ENCODE results near the gene CD40LG.

CD40LG gene

DNA sequence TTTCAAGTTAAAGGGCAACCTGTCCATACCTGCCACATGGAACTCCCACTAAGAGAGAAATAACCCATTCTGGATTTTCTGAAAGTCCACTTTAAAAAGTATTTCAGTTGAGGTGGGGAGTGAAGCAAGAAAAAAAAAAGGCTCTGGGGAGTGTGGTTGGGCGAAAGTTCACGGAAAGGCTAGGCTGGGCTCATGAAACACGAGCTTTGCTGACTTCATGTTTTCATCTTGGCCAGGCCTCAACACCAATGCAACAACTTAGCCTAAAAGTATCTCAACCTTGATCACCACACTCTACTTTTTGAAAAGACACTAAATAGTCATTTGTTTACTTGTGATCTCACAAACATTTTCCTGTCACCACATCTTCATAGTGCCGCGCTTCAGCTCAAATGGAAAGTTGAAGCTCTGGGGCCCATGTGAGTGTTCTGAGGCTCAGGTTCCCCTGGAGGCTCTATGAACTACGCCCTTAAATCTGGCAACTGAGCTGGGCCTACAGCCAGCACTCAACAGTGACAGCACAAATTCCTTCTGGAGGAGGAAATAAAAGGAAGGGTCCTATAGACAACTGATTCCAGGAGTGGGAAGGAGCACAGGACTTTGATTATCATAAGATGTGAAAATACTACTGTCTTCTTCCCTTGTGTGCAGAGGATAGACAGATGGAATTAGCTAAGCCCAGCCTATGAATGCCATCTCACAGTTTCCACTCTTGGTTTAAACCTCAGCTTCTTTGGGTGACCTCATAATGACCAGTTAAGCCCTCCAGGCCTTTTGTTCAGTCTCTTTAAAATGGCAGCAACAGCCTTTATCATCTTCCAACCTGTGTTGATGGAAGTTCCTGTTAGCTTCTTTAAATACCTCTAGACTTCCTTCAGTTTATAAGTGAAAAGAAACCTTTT is 5.1 kb downstream of the CD40LG start:
- no peaks in the 10 kb centered on the region for H3K36me3 ChIP-seq (ENCODE audit: insufficient read depth, low read length)
- H3K9ac ChIP-seq (ENCODE audit: low read depth, low read length) = no peak overlapping the region
- peaks cover 13% of the 10 kb centered on the region; the same call in 1 of the 2 replicates for H3K4me1 ChIP-seq (ENCODE audit: insufficient read depth, low read length)
- WGBS = 96% methylated on average over 6 of the region's 6 CpGs
- H3K4me3 ChIP-seq (ENCODE audit: low read length) = no peak overlapping the region
- H3K27me3 ChIP-seq (ENCODE audit: insufficient read depth, low read length) = no peaks in the 10 kb centered on the region
- H3K27ac ChIP-seq (ENCODE audit: low read depth, low read length) = no peak overlapping the region
- no peaks in the 10 kb centered on the region for H3K9me3 ChIP-seq (ENCODE audit: insufficient read depth, low read depth, low read length)

- Histone ChIP-seq H3K27ac (ENCODE audit: low read depth, low read length) (no peak overlapping the region), H3K9me3 (ENCODE audit: insufficient read depth, low read depth, low read length) (no peaks in the 10 kb centered on the region), H3K36me3 (ENCODE audit: insufficient read depth, low read length) (no peaks in the 10 kb centered on the region), H3K27me3 (ENCODE audit: insufficient read depth, low read length) (no peaks in the 10 kb centered on the region), H3K9ac (ENCODE audit: low read depth, low read length) (no peak overlapping the region), H3K4me3 (ENCODE audit: low read length) (no peak overlapping the region), H3K4me1 (ENCODE audit: insufficient read depth, low read length) (no peaks in the 10 kb centered on the region)
- 93% methylated on average over 5 of the region's 5 CpGs for WGBS
Measured at GRCh38 chrX:136656361-136656964, 8.5 kb downstream of the CD40LG start.

- Histone ChIP-seq H3K9me3 (ENCODE audit: insufficient read depth, low read depth, low read length) (no peaks in the 10 kb centered on the region), H3K27me3 (ENCODE audit: insufficient read depth, low read length) (no peaks in the 10 kb centered on the region), H3K27ac (ENCODE audit: low read depth, low read length) (no peak overlapping the region), H3K36me3 (ENCODE audit: insufficient read depth, low read length) (no peaks in the 10 kb centered on the region), H3K4me1 (ENCODE audit: insufficient read depth, low read length) (no peaks in the 10 kb centered on the region), H3K4me3 (ENCODE audit: low read length) (no peak overlapping the region), H3K9ac (ENCODE audit: low read depth, low read length) (no peak overlapping the region)
- 96% methylated on average over 5 of the region's 5 CpGs for WGBS
Measured at GRCh38 chrX:136658151-136658550, 10.2 kb downstream of the CD40LG start.

DNA sequence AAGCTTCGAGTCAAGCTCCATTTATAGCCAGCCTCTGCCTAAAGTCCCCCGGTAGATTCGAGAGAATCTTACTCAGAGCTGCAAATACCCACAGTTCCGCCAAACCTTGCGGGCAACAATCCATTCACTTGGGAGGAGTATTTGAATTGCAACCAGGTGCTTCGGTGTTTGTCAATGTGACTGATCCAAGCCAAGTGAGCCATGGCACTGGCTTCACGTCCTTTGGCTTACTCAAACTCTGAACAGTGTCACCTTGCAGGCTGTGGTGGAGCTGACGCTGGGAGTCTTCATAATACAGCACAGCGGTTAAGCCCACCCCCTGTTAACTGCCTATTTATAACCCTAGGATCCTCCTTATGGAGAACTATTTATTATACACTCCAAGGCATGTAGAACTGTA is 11.2 kb downstream of the CD40LG start:
- no peak overlapping the region for H3K4me3 ChIP-seq (ENCODE audit: low read length)

GRCh38 chrX:136660896-136661295 is 12.9 kb downstream of the CD40LG start:
- WGBS = 82% methylated on average over 1 of the region's 1 CpG
- Histone ChIP-seq H3K4me3 (ENCODE audit: low read length) (no peak overlapping the region), H3K36me3 (ENCODE audit: insufficient read depth, low read length) (no peaks in the 10 kb centered on the region), H3K27ac (ENCODE audit: low read depth, low read length) (no peak overlapping the region), H3K27me3 (ENCODE audit: insufficient read depth, low read length) (no peaks in the 10 kb centered on the region), H3K9me3 (ENCODE audit: insufficient read depth, low read depth, low read length) (peaks cover 2% of the 10 kb centered on the region; the same call in 1 of the 2 replicates), H3K9ac (ENCODE audit: low read depth, low read length) (no peak overlapping the region), H3K4me1 (ENCODE audit: insufficient read depth, low read length) (no peaks in the 10 kb centered on the region)

More for the DNA sequence above, 11.2 kb downstream of the CD40LG start:
- 94% methylated on average over 9 of the region's 9 CpGs for WGBS
- Histone ChIP-seq H3K4me1 (ENCODE audit: insufficient read depth, low read length) (no peaks in the 10 kb centered on the region), H3K27ac (ENCODE audit: low read depth, low read length) (no peak overlapping the region), H3K36me3 (ENCODE audit: insufficient read depth, low read length) (no peaks in the 10 kb centered on the region), H3K27me3 (ENCODE audit: insufficient read depth, low read length) (no peaks in the 10 kb centered on the region), H3K9me3 (ENCODE audit: insufficient read depth, low read depth, low read length) (no peaks in the 10 kb centered on the region), H3K9ac (ENCODE audit: low read depth, low read length) (no peak overlapping the region)

DNA sequence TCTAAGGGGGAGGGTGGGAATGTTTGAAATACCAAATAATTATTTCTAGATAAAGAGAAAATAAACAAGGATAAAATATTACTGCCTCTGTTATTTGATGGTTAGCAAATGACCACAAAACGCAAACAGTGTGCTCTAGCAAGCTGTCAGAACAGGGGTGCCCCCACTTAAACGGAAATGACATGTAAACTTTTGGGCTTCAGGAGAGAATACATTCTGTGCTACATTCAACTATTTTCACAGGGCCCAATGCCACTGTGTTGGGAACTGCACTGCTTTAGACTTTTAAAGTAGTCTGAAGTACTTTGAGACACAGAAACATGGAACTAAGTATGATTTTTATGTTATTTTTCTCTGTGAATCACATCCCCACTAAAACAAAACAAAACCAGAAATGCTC is 14.1 kb downstream of the CD40LG start:
- Histone ChIP-seq H3K36me3 (ENCODE audit: insufficient read depth, low read length) (no peaks in the 10 kb centered on the region), H3K4me3 (ENCODE audit: low read length) (no peak overlapping the region), H3K4me1 (ENCODE audit: insufficient read depth, low read length) (no peaks in the 10 kb centered on the region), H3K27ac (ENCODE audit: low read depth, low read length) (no peak overlapping the region), H3K9me3 (ENCODE audit: insufficient read depth, low read depth, low read length) (peaks cover 2% of the 10 kb centered on the region; the same call in 1 of the 2 replicates), H3K9ac (ENCODE audit: low read depth, low read length) (no peak overlapping the region), H3K27me3 (ENCODE audit: insufficient read depth, low read length) (no peaks in the 10 kb centered on the region)
- WGBS = 91% methylated on average over 2 of the region's 2 CpGs

DNA sequence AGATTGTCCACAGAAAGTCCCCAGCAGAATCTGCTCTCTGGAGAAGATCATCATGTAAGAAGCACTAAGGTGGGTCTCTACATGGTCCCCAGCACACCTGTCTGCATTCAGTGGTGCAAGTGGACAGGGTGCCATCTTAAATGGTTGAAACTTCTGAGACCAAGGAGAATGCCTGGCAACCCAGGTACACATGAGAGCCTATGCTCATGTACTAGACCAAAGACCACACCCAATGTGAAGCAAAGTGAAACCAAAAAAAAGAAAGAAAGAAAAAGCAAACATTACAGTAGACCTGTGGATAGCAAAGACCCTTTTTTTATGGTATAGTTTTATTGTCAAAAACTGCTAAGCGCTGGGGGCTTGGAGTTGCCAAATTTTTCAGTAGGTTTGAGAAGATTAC is 15.0 kb downstream of the CD40LG start:
- Histone ChIP-seq H3K27ac (ENCODE audit: low read depth, low read length) (no peak overlapping the region), H3K9ac (ENCODE audit: low read depth, low read length) (no peak overlapping the region), H3K9me3 (ENCODE audit: insufficient read depth, low read depth, low read length) (peaks cover 2% of the 10 kb centered on the region; the same call in 1 of the 2 replicates), H3K27me3 (ENCODE audit: insufficient read depth, low read length) (no peaks in the 10 kb centered on the region), H3K4me3 (ENCODE audit: low read length) (no peak overlapping the region), H3K4me1 (ENCODE audit: insufficient read depth, low read length) (no peaks in the 10 kb centered on the region), H3K36me3 (ENCODE audit: insufficient read depth, low read length) (no peaks in the 10 kb centered on the region)
- no CpG with 5 or more reads among the region's 1 CpG for WGBS

GRCh38 chrX:136665258-136665900 is 17.4 kb downstream of the CD40LG start:
- Histone ChIP-seq H3K27me3 (ENCODE audit: insufficient read depth, low read length) (no peaks in the 10 kb centered on the region), H3K4me3 (ENCODE audit: low read length) (no peak overlapping the region), H3K36me3 (ENCODE audit: insufficient read depth, low read length) (no peaks in the 10 kb centered on the region), H3K9ac (ENCODE audit: low read depth, low read length) (no peak overlapping the region), H3K9me3 (ENCODE audit: insufficient read depth, low read depth, low read length) (peaks cover 2% of the 10 kb centered on the region; the same call in 1 of the 2 replicates), H3K4me1 (ENCODE audit: insufficient read depth, low read length) (no peaks in the 10 kb centered on the region), H3K27ac (ENCODE audit: low read depth, low read length) (no peak overlapping the region)
- 97% methylated on average over 3 of the region's 6 CpGs for WGBS

- Histone ChIP-seq H3K36me3 (ENCODE audit: insufficient read depth, low read length) (no peaks in the 10 kb centered on the region), H3K4me1 (ENCODE audit: insufficient read depth, low read length) (no peaks in the 10 kb centered on the region), H3K4me3 (ENCODE audit: low read length) (no peak overlapping the region), H3K27ac (ENCODE audit: low read depth, low read length) (no peak overlapping the region), H3K27me3 (ENCODE audit: insufficient read depth, low read length) (no peaks in the 10 kb centered on the region), H3K9ac (ENCODE audit: low read depth, low read length) (no peak overlapping the region), H3K9me3 (ENCODE audit: insufficient read depth, low read depth, low read length) (peaks cover 2% of the 10 kb centered on the region; the same call in 1 of the 2 replicates)
- no CpG with 5 or more reads among the region's 1 CpG for WGBS
Measured at GRCh38 chrX:136666088-136666487, 18.1 kb downstream of the CD40LG start.

DNA sequence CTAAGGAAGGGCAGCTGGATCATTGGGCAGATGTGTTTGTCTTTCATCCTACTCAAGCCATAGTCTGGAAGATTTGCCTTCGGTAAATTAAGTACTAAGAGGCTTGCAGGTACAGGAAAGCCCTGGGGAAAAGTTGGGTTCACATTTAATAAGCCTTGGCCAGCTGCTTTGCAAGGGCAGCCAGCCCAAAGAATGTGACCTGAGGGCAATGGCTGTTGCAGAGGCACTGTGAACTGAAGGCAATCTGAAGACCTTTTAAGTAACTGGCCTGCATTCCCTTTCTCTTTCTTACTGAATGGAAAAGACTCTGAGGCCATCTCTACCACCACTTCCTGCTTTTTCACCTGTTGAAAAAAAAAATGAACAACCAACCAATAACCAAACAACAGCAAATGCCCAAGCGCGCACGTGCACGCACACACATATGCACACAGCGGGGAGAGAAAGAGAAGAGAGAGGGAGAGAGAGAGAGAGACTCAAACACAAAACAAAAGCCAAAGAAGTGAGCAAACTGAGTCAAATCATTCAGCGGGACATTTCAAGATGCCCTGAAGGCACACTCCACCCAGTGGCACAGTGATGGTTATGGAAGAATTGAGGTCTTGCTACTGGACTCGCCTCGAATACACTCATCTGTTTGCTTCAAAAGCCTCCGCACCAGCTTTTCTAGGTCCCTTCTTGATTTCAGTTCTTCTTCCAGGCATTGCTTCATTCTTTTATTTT is 19.6 kb downstream of the CD40LG start:
- Histone ChIP-seq H3K4me3 (ENCODE audit: low read length) (no peak overlapping the region), H3K4me1 (ENCODE audit: insufficient read depth, low read length) (no peaks in the 10 kb centered on the region), H3K27ac (ENCODE audit: low read depth, low read length) (no peak overlapping the region), H3K27me3 (ENCODE audit: insufficient read depth, low read length) (no peaks in the 10 kb centered on the region), H3K9ac (ENCODE audit: low read depth, low read length) (no peak overlapping the region), H3K9me3 (ENCODE audit: insufficient read depth, low read depth, low read length) (peaks cover 2% of the 10 kb centered on the region; the same call in 1 of the 2 replicates), H3K36me3 (ENCODE audit: insufficient read depth, low read length) (no peaks in the 10 kb centered on the region)
- 94% methylated on average over 5 of the region's 10 CpGs for WGBS
